HG02938 (cell line): ENCODE data around the gene NEK6.

ENCODE experiments used
- ATAC-seq: cut with Tn5 transposase; IDR thresholded peaks from one replicate; pipeline ENCODE4 v1.9.1; 2021; ENCODE audit warnings: mild to moderate bottlenecking, moderate library complexity; ENCODE audit not compliant: unreplicated experiment

Gene NEK6

DNA sequence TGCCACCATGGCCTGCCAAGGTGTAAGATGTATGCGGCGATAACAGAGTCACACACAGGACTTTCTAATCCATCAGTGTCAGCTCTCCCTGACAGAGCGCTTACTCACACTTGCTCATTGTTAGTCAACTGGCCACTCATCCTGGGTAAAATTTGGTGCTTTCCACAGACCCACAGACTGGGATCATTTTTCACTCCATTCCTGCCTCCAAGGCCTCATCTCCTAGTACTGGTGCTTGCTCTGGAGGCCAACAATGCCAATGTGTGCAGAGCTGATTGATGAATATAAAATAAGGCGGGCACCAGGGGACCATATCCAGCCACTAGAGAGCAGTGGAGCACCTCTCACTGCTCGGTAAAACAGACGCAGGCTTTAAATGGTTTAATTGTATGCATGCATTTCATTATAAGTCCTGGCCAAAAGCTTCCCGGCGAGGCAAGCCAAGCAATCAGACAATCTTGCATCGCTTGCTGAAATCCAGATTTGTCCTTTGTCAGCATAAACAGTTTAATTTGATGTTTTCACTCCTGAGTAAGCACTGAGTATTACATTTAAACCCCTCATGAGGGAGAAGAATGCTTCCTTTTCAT lies 135.2 kb downstream of the NEK6 start:
- ATAC-seq: no peak

DNA sequence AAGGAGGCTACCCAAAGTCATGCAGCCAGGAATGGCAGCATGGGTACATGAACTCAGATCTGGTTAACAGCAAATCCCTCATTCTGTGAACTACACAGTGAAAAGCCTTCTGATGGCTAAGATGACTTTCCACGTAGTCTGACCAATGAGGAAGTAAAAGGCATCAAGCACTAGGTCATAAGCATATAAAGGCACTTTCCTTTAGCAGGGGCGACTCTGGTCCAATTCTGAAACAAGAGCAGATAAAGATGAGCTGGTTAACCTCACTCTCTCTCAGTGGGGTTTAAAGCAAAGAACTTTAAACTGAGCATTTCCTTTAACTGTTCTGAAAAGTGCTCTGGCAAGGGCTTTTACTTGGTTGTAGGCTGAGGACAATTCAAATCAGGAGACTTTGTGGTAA lies 136.4 kb downstream of the NEK6 start:
- no peak for ATAC-seq

DNA sequence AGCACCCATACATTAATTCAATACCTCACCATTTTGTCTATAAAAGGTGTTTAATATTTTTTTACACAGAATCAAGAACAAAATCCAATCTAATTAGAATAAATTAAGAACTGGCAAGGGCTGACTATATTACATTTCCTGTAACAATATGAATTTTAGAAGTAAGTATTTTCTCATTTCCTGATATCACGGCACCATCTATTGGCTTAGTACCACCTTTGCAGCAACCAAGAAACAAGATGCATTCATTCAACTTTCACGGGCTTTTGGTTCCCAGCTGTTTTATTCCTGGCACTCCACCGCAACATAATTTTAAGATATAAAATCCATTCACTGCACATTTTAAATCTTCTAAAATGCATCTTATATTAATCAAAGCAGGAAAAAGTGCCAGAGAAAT lies 136.8 kb downstream of the NEK6 start:
- ATAC-seq: no peak

DNA sequence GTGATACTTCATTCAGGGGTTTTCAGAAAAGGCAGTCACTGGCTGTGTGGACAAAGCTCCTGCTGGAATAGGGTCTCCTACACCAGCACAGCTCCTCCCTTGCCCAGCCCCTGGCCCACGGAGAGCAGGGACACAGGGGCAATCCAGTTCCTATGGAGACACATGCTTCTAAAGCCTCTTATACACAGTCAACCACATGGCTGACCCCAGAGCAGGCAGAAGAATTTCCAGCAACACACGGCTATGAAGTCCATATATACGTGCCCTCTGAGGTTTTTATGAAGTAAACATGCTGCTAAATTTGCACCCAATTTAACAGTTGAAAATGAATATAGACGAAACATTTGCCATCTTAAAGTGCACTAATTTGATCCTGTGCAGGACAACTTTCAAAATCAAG lies 138.1 kb downstream of the NEK6 start:
- no peak for ATAC-seq

DNA sequence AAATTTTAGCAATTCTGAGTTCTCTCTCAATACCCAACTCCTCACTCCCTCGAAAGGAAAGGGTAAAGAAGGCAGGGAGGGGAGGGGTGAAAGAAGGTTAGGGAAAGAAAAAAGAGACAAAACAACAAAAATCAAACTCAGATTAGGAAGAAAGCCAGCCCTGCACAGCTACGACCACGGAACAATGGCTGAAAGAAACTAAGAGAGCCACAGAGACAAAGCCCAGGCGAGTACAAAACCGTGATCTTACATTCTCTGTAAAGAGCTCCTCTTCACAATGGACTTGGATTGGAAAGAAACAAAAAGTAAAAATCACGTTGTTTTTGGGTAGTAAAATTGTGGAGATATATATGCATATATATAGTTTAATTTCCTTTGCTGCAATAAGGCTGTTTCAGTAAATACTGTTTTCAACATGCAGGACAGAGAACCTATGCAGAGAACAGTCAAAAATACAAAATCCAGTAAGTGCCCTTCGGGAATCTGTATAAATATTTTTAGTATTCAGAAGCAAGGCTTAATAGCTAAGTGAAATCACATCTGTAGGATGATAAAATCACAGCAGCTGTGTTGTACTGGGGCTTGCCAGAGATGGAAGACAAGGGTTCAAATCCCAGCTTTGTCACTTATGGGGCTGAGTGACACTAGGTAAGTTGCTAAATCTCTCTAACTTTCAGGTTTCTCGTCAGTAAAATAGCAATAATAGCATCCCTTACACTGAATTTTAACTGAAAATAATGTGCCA lies 140.6 kb downstream of the NEK6 start:
- ATAC-seq: no peak

DNA sequence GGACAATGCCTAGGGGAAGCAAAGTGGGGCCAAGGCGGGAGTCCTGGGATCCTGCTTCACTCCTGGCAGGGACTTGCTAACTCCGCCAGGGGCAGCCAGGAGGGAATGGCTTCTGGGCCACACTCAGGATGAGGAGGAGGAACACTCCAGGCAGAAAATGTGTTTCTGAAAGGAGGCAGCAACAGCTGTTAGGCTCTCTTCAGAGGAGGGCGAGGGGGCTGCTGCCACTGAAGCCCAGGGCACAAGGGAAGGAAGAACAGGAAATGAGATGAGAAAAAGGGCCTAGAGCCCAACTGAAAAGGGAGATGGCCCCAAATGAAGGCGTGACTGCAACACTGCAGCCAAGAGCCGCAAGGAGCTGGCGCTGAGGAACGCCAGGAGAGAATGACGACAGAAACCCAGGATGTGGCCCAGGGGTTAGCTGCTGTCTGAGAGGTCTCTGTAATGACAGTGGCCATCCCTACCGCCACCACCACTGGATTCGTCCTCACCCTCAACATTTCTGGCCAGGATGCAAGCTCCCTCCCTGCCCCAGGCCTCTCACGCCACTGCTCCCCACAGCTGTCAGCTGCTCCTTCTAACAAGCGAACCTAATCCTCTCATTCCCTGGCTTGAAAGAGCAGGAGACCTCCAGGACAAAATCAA lies 141.7 kb downstream of the NEK6 start:
- ATAC-seq: no peak

DNA sequence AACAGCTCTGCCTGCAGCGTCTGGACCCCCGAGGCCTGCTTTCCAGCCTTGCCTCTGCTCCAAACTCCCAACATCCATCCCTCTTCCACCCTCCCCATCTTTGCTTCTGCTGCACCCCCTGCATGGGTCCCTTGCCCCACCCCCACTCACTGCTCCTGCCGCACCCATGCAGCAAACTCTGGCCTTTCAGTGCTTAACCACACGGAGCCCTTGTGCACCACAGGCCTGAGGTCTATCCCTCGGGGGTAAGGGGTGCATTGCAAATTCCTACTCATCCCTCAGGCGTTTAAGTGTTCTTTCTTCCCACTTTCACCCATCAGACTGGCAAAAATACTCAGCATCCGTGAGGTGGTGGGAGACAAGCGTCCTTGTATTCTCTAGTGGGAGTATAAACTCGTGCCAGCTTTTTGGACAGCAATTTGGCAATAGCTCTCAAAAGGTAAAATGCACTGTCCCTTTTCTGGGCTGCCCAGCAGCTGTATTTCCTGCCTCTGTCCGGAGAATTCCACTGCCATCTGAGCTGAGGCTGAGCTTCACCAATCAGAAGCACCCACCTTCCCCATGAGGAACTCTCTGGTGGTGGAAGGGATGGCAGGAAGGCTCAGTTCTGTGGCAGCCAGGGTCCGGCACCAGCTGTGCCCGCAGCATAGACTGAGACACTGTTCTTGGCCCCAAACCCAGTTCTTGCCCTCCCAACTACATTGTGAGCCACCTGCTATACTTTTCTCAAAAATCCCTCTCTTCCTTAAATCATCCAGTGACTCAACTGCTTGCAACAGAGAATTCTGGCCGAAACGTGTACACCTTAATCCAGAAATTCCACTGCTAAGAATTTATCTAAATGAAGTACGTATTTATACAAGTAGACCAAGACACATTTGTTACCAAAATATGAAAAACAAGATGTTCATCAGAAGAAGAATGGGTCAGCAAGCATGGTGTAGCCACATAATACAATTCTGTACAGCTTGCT lies 142.5 kb downstream of the NEK6 start:
- ATAC-seq: no peak
